ENCODE data around the gene FXYD2. TPM values are rescaled to one million over a fixed set of nuclear protein-coding genes. Genes with fewer than 3 reads are reported as not detected.

Gene FXYD2
- total RNA-seq, 1 donor from 2014 or later, result 1.1 TPM

GRCh38 chr11:117826190-117826570 lies 1.6 kb upstream of the FXYD2 start:
- intact Hi-C loops (cut with micrococcal nuclease), result no loop called here
- Mint-ChIP-seq H3K36me3 (ENCODE audit: low read depth) (no peaks in the 10 kb centered on the region), H3K4me1 (peaks cover 69% of the 10 kb centered on the region), H3K27ac (no peak overlapping the region), H3K4me3 (no peak overlapping the region), H3K27me3 (no peaks in the 10 kb centered on the region), H3K9me3 (no peaks in the 10 kb centered on the region)
- DNase-seq, result no peak

GRCh38 chr11:117825538-117826189 lies 1.1 kb upstream of the FXYD2 start:
- H3K9me3 Mint-ChIP-seq, result no peaks in the 10 kb centered on the region
- H3K4me3 Mint-ChIP-seq, result no peak overlapping the region
- intact Hi-C loops (cut with micrococcal nuclease), result no loop called here
- DNase-seq, result no peak
- H3K27me3 Mint-ChIP-seq, result no peaks in the 10 kb centered on the region
- H3K36me3 Mint-ChIP-seq (ENCODE audit: low read depth), result no peaks in the 10 kb centered on the region
- peak overlapping the region; percentile 18 for H3K27ac Mint-ChIP-seq
- H3K4me1 Mint-ChIP-seq, result peaks cover 63% of the 10 kb centered on the region

GRCh38 chr11:117823946-117824420 lies 561 bp downstream of the FXYD2 start:
- no peak for DNase-seq
- Mint-ChIP-seq H3K27ac (peak overlapping the region; percentile 38), H3K36me3 (ENCODE audit: low read depth) (no peaks in the 10 kb centered on the region), H3K4me3 (no peak overlapping the region), H3K9me3 (no peaks in the 10 kb centered on the region), H3K27me3 (no peaks in the 10 kb centered on the region), H3K4me1 (peaks cover 56% of the 10 kb centered on the region)
- intact Hi-C loops (cut with micrococcal nuclease), result loop anchor here (1.0 kb wide), 1 partner anchor 9 kb away; no protein-coding TSS in a partner anchor

GRCh38 chr11:117823294-117823945 lies 1.1 kb downstream of the FXYD2 start:
- no peaks in the 10 kb centered on the region for H3K9me3 Mint-ChIP-seq
- intact Hi-C loops (cut with micrococcal nuclease), result loop anchor here (1.0 kb wide), 1 partner anchor 8 kb away; no protein-coding TSS in a partner anchor
- peak overlapping the region; percentile 38 for H3K27ac Mint-ChIP-seq
- peaks cover 56% of the 10 kb centered on the region for H3K4me1 Mint-ChIP-seq
- peaks cover under 1% of the 10 kb centered on the region for H3K27me3 Mint-ChIP-seq
- peaks cover 2% of the 10 kb centered on the region for H3K36me3 Mint-ChIP-seq (ENCODE audit: low read depth)
- peak; percentile 79 for DNase-seq
- no peak overlapping the region for H3K4me3 Mint-ChIP-seq

- Mint-ChIP-seq H3K36me3 (ENCODE audit: low read depth) (peaks cover 4% of the 10 kb centered on the region), H3K4me3 (peak overlapping the region; percentile 41), H3K27me3 (peaks cover 2% of the 10 kb centered on the region), H3K27ac (peak overlapping the region; percentile 67), H3K4me1 (peaks cover 58% of the 10 kb centered on the region), H3K9me3 (no peaks in the 10 kb centered on the region)
- intact Hi-C loops (cut with micrococcal nuclease), result loop anchor here (1.0 kb wide), 1 partner anchor 7 kb away; no protein-coding TSS in a partner anchor
- DNase-seq, result peak; percentile 86
Measured at GRCh38 chr11:117822074-117823033, 2.2 kb downstream of the FXYD2 start.

- H3K9me3 Mint-ChIP-seq, result no peaks in the 10 kb centered on the region
- H3K4me1 Mint-ChIP-seq, result peaks cover 58% of the 10 kb centered on the region
- intact Hi-C loops (cut with micrococcal nuclease), result no loop called here
- H3K27me3 Mint-ChIP-seq, result peaks cover 2% of the 10 kb centered on the region
- no peak overlapping the region for H3K4me3 Mint-ChIP-seq
- H3K36me3 Mint-ChIP-seq (ENCODE audit: low read depth), result peaks cover 4% of the 10 kb centered on the region
- DNase-seq, result no peak
- no peak overlapping the region for H3K27ac Mint-ChIP-seq
Measured at GRCh38 chr11:117821431-117821830, 3.1 kb downstream of the FXYD2 start.

- Mint-ChIP-seq H3K4me1 (peaks cover 64% of the 10 kb centered on the region), H3K27ac (no peak overlapping the region), H3K27me3 (peaks cover 2% of the 10 kb centered on the region), H3K36me3 (ENCODE audit: low read depth) (peaks cover 4% of the 10 kb centered on the region), H3K4me3 (no peak overlapping the region), H3K9me3 (no peaks in the 10 kb centered on the region)
- no peak for DNase-seq
- intact Hi-C loops (cut with micrococcal nuclease), result no loop called here
Measured at GRCh38 chr11:117820516-117820915, 4.0 kb downstream of the FXYD2 start.

- Mint-ChIP-seq H3K9me3 (no peaks in the 10 kb centered on the region), H3K27ac (peak overlapping the region; percentile 10), H3K27me3 (peaks cover 2% of the 10 kb centered on the region), H3K4me1 (peaks cover 64% of the 10 kb centered on the region), H3K36me3 (ENCODE audit: low read depth) (peaks cover 4% of the 10 kb centered on the region), H3K4me3 (no peak overlapping the region)
- intact Hi-C loops (cut with micrococcal nuclease), result no loop called here
- DNase-seq, result no peak
Measured at GRCh38 chr11:117820071-117820470, 4.5 kb downstream of the FXYD2 start.

- Mint-ChIP-seq H3K36me3 (ENCODE audit: low read depth) (peaks cover 4% of the 10 kb centered on the region), H3K4me1 (peaks cover 66% of the 10 kb centered on the region), H3K4me3 (no peak overlapping the region), H3K9me3 (no peaks in the 10 kb centered on the region), H3K27me3 (peaks cover 2% of the 10 kb centered on the region), H3K27ac (peak overlapping the region; percentile 99)
- peak; percentile 70 for DNase-seq
- intact Hi-C loops (cut with micrococcal nuclease), result loop anchor here (2.0 to 10.0 kb wide), 6 partner anchors 168 to 1045 kb away; partner anchors contain the start of genes BUD13, CD3D, CD3G and IL10RA
Measured at GRCh38 chr11:117819096-117820040, 5.2 kb downstream of the FXYD2 start.

GRCh38 chr11:117818041-117818873 lies 6.3 kb downstream of the FXYD2 start:
- peaks cover 64% of the 10 kb centered on the region for H3K4me1 Mint-ChIP-seq
- intact Hi-C loops (cut with micrococcal nuclease), result loop anchor here (1.0 to 10.0 kb wide), 7 partner anchors 169 to 1043 kb away; partner anchors contain the start of genes BUD13, CD3D, CD3G and IL10RA
- peak overlapping the region; percentile 79 for H3K4me3 Mint-ChIP-seq
- peak overlapping the region; percentile 99 for H3K27ac Mint-ChIP-seq
- no peaks in the 10 kb centered on the region for H3K9me3 Mint-ChIP-seq
- DNase-seq, result peak; percentile 87
- peaks cover 2% of the 10 kb centered on the region for H3K27me3 Mint-ChIP-seq
- H3K36me3 Mint-ChIP-seq (ENCODE audit: low read depth), result peaks cover 4% of the 10 kb centered on the region

- H3K27ac Mint-ChIP-seq, result peak overlapping the region; percentile 99
- peak overlapping the region; percentile 79 for H3K4me3 Mint-ChIP-seq
- peaks cover 63% of the 10 kb centered on the region for H3K4me1 Mint-ChIP-seq
- H3K27me3 Mint-ChIP-seq, result peaks cover 2% of the 10 kb centered on the region
- no peaks in the 10 kb centered on the region for H3K9me3 Mint-ChIP-seq
- peaks cover 4% of the 10 kb centered on the region for H3K36me3 Mint-ChIP-seq (ENCODE audit: low read depth)
- DNase-seq, result peak; percentile 96
- intact Hi-C loops (cut with micrococcal nuclease), result loop anchor here (1.0 to 10.0 kb wide), 9 partner anchors 10 to 1043 kb away; partner anchors contain the start of genes BUD13, CD3D, CD3G and IL10RA
Measured at GRCh38 chr11:117817368-117818040, 7.0 kb downstream of the FXYD2 start.
